ENCODE results near the gene FBXO36. TPM values are rescaled to one million over a fixed set of nuclear protein-coding genes. Genes with fewer than 3 reads are reported as not detected.

Gene FBXO36
- total RNA-seq, 4 donors from 2014 or later: 4.7 to 17.9 (median 11.3) TPM

- Histone ChIP-seq H3K27ac (peak overlapping the region in 1 of 3 donors; percentile 68), H3K4me3 (replicated peaks in 1 of 3) (no peak overlapping the region), H3K36me3 (no peaks in the 10 kb centered on the region), H3K9me3 (no peaks in the 10 kb centered on the region), H3K4me1 (peaks cover 6 to 12% of the 10 kb centered on the region in 2 donors), H3K27me3 (no peaks in the 10 kb centered on the region)
- TF ChIP-seq POLR2A (IDR thresholded peaks at IDR 0.05) (no peak), CTCF (IDR thresholded peaks at IDR 0.05) (no peak)
- intact Hi-C loops (cut with DNase I): no loop called here
- WGBS, 2 donors: 82 to 92% methylated on average over 5 of the region's 5 CpGs
- DNase-seq: no peak
Measured at GRCh38 chr2:229931241-229931640, 8.9 kb downstream of the FBXO36 start.

GRCh38 chr2:229937537-229937936 is 15.2 kb downstream of the FBXO36 start:
- no peak for DNase-seq
- WGBS, 2 donors: 89 to 94% methylated on average over 4 of the region's 4 CpGs
- no peaks in the 10 kb centered on the region for H3K36me3 ChIP-seq
- no peaks in the 10 kb centered on the region for H3K9me3 ChIP-seq
- intact Hi-C loops (cut with DNase I): no loop called here
- H3K27me3 ChIP-seq: no peaks in the 10 kb centered on the region
- no peak overlapping the region for H3K4me3 ChIP-seq (replicated peaks in 1 of 3)
- H3K4me1 ChIP-seq: no peaks in the 10 kb centered on the region
- TF ChIP-seq CTCF (IDR thresholded peaks at IDR 0.05): no peak
- TF ChIP-seq POLR2A (IDR thresholded peaks at IDR 0.05): no peak
- no peak overlapping the region for H3K27ac ChIP-seq

GRCh38 chr2:229942671-229943070 is 20.4 kb downstream of the FBXO36 start:
- Histone ChIP-seq H3K27ac (no peak overlapping the region), H3K4me1 (no peaks in the 10 kb centered on the region), H3K4me3 (replicated peaks in 1 of 3) (no peak overlapping the region), H3K9me3 (no peaks in the 10 kb centered on the region), H3K27me3 (no peaks in the 10 kb centered on the region), H3K36me3 (no peaks in the 10 kb centered on the region)
- TF ChIP-seq POLR2A (IDR thresholded peaks at IDR 0.05) (no peak), CTCF (IDR thresholded peaks at IDR 0.05) (no peak)
- no peak for DNase-seq
- intact Hi-C loops (cut with DNase I): no loop called here
- WGBS, 2 donors: 96 to 97% methylated on average over 8 of the region's 8 CpGs

- Histone ChIP-seq H3K27ac (no peak overlapping the region), H3K4me1 (no peaks in the 10 kb centered on the region), H3K9me3 (no peaks in the 10 kb centered on the region), H3K27me3 (no peaks in the 10 kb centered on the region), H3K4me3 (replicated peaks in 1 of 3) (no peak overlapping the region), H3K36me3 (no peaks in the 10 kb centered on the region)
- 92 to 100% methylated on average over 2 of the region's 2 CpGs for whole genome bisulfite sequencing, 2 donors
- TF ChIP-seq CTCF (IDR thresholded peaks at IDR 0.05): no peak
- no peak for TF ChIP-seq POLR2A (IDR thresholded peaks at IDR 0.05)
- no peak for DNase-seq
- intact Hi-C loops (cut with DNase I): no loop called here
Measured at GRCh38 chr2:229943171-229943570, 20.9 kb downstream of the FBXO36 start.

GRCh38 chr2:229943770-229944449 is 21.6 kb downstream of the FBXO36 start:
- no peaks in the 10 kb centered on the region for H3K27me3 ChIP-seq
- H3K4me3 ChIP-seq (replicated peaks in 1 of 3): no peak overlapping the region
- WGBS, 2 donors: 87 to 91% methylated on average over 5 of the region's 5 CpGs
- H3K36me3 ChIP-seq: no peaks in the 10 kb centered on the region
- TF ChIP-seq POLR2A (IDR thresholded peaks at IDR 0.05): no peak
- no peak for TF ChIP-seq CTCF (IDR thresholded peaks at IDR 0.05)
- H3K9me3 ChIP-seq: no peaks in the 10 kb centered on the region
- H3K4me1 ChIP-seq: no peaks in the 10 kb centered on the region
- intact Hi-C loops (cut with DNase I): no loop called here
- no peak overlapping the region for H3K27ac ChIP-seq
- DNase-seq: no peak

Data from thyroid gland (tissue), 4 donors.